Gastrocnemius medialis (tissue), 4 donors: Measurements from ENCODE around the gene ACADVL. TPM values are rescaled to one million over a fixed set of nuclear protein-coding genes. Genes with fewer than 3 reads are reported as not detected.

ENCODE experiments used
- ATAC-seq, 2 donors: fragments of 150-250 bp; one replicate each; pipeline ENCODE4 v1.9.1; 2016
- DNase-seq, 2 donors: peaks; one replicate each; pipeline ENCODE4 v3.0.0-alpha.2; 2019
- H3K27ac ChIP-seq, 4 donors: fragments of 200-600 bp; sonication (generic); 1 replicate in 1 of 4; 2 replicates in 3 of 4; pipeline ENCODE4 v1.5.1; 2016 to 2018; ENCODE audit warnings: mild to moderate bottlenecking in 2 of 4, moderate library complexity in 1 of 4
- H3K27me3 ChIP-seq, 3 donors: fragments of 200-600 bp; sonication (generic) in 2 of 3; 1 replicate in 1 of 3; 2 replicates in 2 of 3; pipeline versions ENCODE4 v1.5.1 to v1.6.0; 2016 to 2019; ENCODE audit warnings: mild to moderate bottlenecking in 1 of 3, moderate library complexity in 1 of 3
- H3K36me3 ChIP-seq, 2 donors: fragments of 200-600 bp; sonication (generic) in 1 of 2; one replicate each; pipeline ENCODE4 v1.5.1; 2017 to 2018
- H3K4me1 ChIP-seq, 2 donors: fragments of 200-600 bp; sonication (generic) in 1 of 2; one replicate each; pipeline ENCODE4 v1.5.1; 2016 to 2017; ENCODE audit warnings: mild to moderate bottlenecking in 2 of 2
- H3K4me3 ChIP-seq, 4 donors: fragments of 200-600 bp; sonication (generic) in 3 of 4; 1 replicate in 1 of 4; 2 replicates in 3 of 4; pipeline ENCODE4 v1.5.1; 2016 to 2019; ENCODE audit warnings: mild to moderate bottlenecking in 2 of 4
- H3K9me3 ChIP-seq, 3 donors: fragments of 200-600 bp; sonication (generic) in 2 of 3; 1 replicate in 1 of 3; 2 replicates in 2 of 3; pipeline ENCODE4 v1.5.1; 2016 to 2019
- CTCF ChIP-seq, 5 experiments: fragments of 450-650 bp in 3 of 5; fragments of 200-600 bp in 2 of 5; sonication (generic) in 2 of 5; IDR thresholded peaks in 4 of 5; conservative IDR thresholded peaks in 1 of 5; 1 replicate in 4 of 5; 2 replicates in 1 of 5; pipeline ENCODE4 v1.5.1; 2016 to 2019; ENCODE audit warnings: antibody characterized with exemption in 5 of 5, mild to moderate bottlenecking in 3 of 5, moderate library complexity in 3 of 5
- POLR2A ChIP-seq, 2 donors: fragments of 450-650 bp; IDR thresholded peaks; one replicate each; pipeline ENCODE4 v1.6.1; 2017; ENCODE audit warnings: antibody characterized with exemption in 2 of 2, mild to moderate bottlenecking in 2 of 2, moderate library complexity in 2 of 2
- in situ Hi-C, 4 donors: fragments of 200-750 bp; cut with MboI; loops; one replicate each; pipeline versions ENCODE4 v1.15.0 to v1.8.0; 2017; ENCODE audit warnings: low sequenced_read_pairs in 4 of 4
- intact Hi-C: fragments of 100-400 bp; cut with DNase I; formaldehyde crosslinking; loops from one replicate; pipeline ENCODE4 v1.15.1; 2023; ENCODE audit warnings: low total_unique reads
- total RNA-seq, 4 donors: library from RNA; depleted of rRNA; stranded (reverse); fragments of >200 nt; gene quantifications; one replicate each; pipeline versions ENCODE4 v1.1.0 to v1.2.3, GENCODE V29; 2016

Gene ACADVL
- total RNA-seq, 4 donors from 2014 or later, result 771 to 1,217 (median 1,086) TPM

- no peaks in the 10 kb centered on the region for H3K9me3 ChIP-seq
- no peak overlapping the region for H3K27ac ChIP-seq
- in situ Hi-C loops (no loop called here), intact Hi-C loops (no loop called here)
- TF ChIP-seq CTCF (IDR thresholded peaks at IDR 0.05 in 4 of 5, conservative IDR thresholded peaks at IDR 0.05 in 1 of 5) (no peak), POLR2A (IDR thresholded peaks at IDR 0.05) (no peak)
- no peak for ATAC-seq
- H3K27me3 ChIP-seq, result no peaks in the 10 kb centered on the region
- H3K36me3 ChIP-seq, result no peaks in the 10 kb centered on the region
- no peaks in the 10 kb centered on the region for H3K4me1 ChIP-seq
- H3K4me3 ChIP-seq, result no peak overlapping the region
- DNase-seq, result no peak
Measured at GRCh38 chr17:7191069-7191468, 28.7 kb upstream of the ACADVL start.

GRCh38 chr17:7191571-7192270 lies 28.0 kb upstream of the ACADVL start:
- TF ChIP-seq POLR2A (IDR thresholded peaks at IDR 0.05) (no peak), CTCF (IDR thresholded peaks at IDR 0.05 in 4 of 5, conservative IDR thresholded peaks at IDR 0.05 in 1 of 5) (no peak)
- in situ Hi-C loops (no loop called here), intact Hi-C loops (no loop called here)
- ATAC-seq (peak in 1 of 2 donors; percentile 87), DNase-seq (peak in 1 of 2 donors; percentile 51)
- Histone ChIP-seq H3K36me3 (no peaks in the 10 kb centered on the region), H3K4me3 (peak overlapping the region in 1 of 4 donors; percentile 15), H3K27me3 (no peaks in the 10 kb centered on the region), H3K9me3 (no peaks in the 10 kb centered on the region), H3K27ac (peak overlapping the region in 1 of 4 donors; percentile 27), H3K4me1 (no peaks in the 10 kb centered on the region)

DNA sequence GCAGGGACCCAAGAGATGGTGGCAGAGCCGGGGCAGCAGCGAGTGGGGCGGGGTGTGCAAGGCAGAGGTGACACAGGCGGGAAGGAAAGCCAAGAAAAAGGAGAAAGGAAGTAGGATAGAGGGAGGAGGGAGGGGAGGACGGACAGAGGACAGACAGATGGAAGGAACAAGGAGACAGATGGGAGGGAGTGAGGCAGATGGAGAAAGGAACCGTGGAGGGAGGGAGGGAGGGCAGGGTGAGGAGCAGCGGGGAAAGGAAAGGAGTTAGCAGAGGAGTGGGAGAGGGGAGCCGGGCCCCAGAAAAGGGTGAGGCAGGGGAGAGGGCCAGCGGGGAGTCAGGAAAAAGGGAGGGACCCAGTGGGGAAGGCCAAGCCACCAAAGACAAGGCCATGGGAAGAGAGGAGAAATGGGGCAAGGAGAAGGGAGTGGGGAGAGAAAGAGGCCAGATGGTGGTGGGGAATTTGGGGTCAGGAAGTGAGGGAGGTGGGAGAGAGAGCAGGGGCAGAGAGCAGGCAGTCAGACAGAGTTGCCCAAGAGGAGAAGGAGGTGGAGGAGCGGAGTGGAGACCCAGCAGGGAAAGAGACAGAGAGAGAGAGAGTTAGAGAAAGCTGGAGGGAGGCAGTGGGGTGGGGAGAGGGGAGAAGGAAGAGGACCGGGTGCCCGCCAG lies 27.3 kb upstream of the ACADVL start:
- Histone ChIP-seq H3K9me3 (no peaks in the 10 kb centered on the region), H3K4me3 (no peak overlapping the region), H3K27me3 (no peaks in the 10 kb centered on the region), H3K27ac (no peak overlapping the region), H3K4me1 (no peaks in the 10 kb centered on the region), H3K36me3 (no peaks in the 10 kb centered on the region)
- in situ Hi-C loops (no loop called here), intact Hi-C loops (no loop called here)
- DNase-seq (no peak), ATAC-seq (no peak)
- no peak for TF ChIP-seq POLR2A (IDR thresholded peaks at IDR 0.05)
- TF ChIP-seq CTCF (IDR thresholded peaks at IDR 0.05 in 4 of 5, conservative IDR thresholded peaks at IDR 0.05 in 1 of 5), result no peak

- TF ChIP-seq CTCF (IDR thresholded peaks at IDR 0.05 in 4 of 5, conservative IDR thresholded peaks at IDR 0.05 in 1 of 5) (no peak), POLR2A (IDR thresholded peaks at IDR 0.05) (no peak)
Measured at GRCh38 chr17:7195971-7196370, 23.8 kb upstream of the ACADVL start.

More at GRCh38 chr17:7195971-7196370, 23.8 kb upstream of the ACADVL start:
- ATAC-seq, result no peak
- in situ Hi-C loops, result no loop called here
- Histone ChIP-seq H3K36me3 (no peaks in the 10 kb centered on the region), H3K27me3 (no peaks in the 10 kb centered on the region), H3K27ac (no peak overlapping the region), H3K4me3 (no peak overlapping the region), H3K9me3 (no peaks in the 10 kb centered on the region), H3K4me1 (no peaks in the 10 kb centered on the region)
- no peak for DNase-seq
- intact Hi-C loops, result no loop called here
